ENCODE data around the gene SLC25A12.
"Not testable (repeated sequence)": the region's sequence is repeated elsewhere in the genome, so short reads cannot be mapped to it uniquely, and the experiment has no call there.

DNA sequence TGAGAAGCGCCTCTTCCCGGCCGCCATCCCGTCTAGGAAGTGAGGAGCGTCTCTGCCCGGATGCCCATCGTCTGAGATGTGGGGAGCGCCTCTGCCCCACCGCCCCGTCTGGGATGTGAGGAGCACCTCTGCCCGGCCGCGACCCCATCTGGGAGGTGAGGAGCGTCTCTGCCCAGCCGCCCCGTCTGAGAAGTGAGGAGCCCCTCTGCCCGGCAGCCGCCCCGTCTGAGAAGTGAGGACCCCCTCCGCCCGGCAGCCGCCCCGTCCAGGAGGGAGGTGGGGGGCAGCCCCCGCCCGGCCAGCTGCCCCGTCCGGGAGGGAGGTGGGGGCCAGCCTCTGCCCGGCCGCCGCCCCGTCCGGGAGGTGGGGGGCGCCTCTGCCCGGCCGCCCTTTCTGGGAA is 119.5 kb downstream of the SLC25A12 start:
- TF ChIP-seq, protein P1, sequence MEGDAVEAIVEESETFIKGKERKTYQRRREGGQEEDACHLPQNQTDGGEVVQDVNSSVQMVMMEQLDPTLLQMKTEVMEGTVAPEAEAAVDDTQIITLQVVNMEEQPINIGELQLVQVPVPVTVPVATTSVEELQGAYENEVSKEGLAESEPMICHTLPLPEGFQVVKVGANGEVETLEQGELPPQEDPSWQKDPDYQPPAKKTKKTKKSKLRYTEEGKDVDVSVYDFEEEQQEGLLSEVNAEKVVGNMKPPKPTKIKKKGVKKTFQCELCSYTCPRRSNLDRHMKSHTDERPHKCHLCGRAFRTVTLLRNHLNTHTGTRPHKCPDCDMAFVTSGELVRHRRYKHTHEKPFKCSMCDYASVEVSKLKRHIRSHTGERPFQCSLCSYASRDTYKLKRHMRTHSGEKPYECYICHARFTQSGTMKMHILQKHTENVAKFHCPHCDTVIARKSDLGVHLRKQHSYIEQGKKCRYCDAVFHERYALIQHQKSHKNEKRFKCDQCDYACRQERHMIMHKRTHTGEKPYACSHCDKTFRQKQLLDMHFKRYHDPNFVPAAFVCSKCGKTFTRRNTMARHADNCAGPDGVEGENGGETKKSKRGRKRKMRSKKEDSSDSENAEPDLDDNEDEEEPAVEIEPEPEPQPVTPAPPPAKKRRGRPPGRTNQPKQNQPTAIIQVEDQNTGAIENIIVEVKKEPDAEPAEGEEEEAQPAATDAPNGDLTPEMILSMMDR (IDR thresholded peaks at IDR 0.05), result not testable (repeated sequence)
- not testable (repeated sequence) for TF ChIP-seq CBX2 (IDR thresholded peaks at IDR 0.05; ENCODE audit: borderline replicate concordance, low read depth); POLR2AphosphoS2 (conservative IDR thresholded peaks at IDR 0.05; ENCODE audit: low read length); CHD2 (IDR thresholded peaks at IDR 0.05; ENCODE audit: low read length, partially characterized antibody); KDM1A (IDR thresholded peaks at IDR 0.05; ENCODE audit: low read depth)
